ENCODE results near the gene GALNS. TPM values are rescaled to one million over a fixed set of nuclear protein-coding genes. Genes with fewer than 3 reads are reported as not detected.
"Not testable (repeated sequence)": the region's sequence is repeated elsewhere in the genome, so short reads cannot be mapped to it uniquely, and the experiment has no call there.

The GALNS gene
- total RNA-seq, 2 experiments from 2014 or later: 29.4 to 35.7 TPM

DNA sequence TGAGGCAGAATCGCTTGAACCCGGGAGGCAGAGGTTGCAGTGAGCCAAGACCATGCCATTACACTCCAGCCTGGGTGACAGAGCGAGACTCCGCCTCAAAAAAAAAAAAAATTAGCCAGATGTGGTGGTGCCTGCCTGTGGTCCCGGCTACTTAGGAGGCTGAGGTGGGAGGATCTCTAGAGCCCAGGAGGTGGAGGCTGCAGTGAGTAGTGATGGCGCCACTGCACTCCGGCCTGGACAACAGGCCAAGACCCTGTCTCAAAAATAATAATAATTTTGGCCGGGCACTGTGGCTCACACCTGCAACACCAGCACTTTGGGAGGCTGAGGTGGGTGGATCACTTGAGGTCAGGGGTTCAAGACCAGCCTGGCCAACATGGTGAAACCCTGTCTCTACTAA lies 68.0 kb downstream of the GALNS start:
- H3K9me3 Mint-ChIP-seq; H3K36me3 Mint-ChIP-seq (ENCODE audit: low read depth); POLR2A ChIA-PET; H3K4me3 Mint-ChIP-seq; DNase-seq; H3K27me3 Mint-ChIP-seq: not testable (repeated sequence)
- peak overlapping the region; percentile 41 for H3K27ac Mint-ChIP-seq
- H3K4me1 Mint-ChIP-seq: peaks cover 43% of the 10 kb centered on the region
- CTCF ChIA-PET: interaction anchor here (1.0 kb wide), 1 partner anchor 11 kb away, joined by 3 read pairs; no protein-coding TSS in a partner anchor

DNA sequence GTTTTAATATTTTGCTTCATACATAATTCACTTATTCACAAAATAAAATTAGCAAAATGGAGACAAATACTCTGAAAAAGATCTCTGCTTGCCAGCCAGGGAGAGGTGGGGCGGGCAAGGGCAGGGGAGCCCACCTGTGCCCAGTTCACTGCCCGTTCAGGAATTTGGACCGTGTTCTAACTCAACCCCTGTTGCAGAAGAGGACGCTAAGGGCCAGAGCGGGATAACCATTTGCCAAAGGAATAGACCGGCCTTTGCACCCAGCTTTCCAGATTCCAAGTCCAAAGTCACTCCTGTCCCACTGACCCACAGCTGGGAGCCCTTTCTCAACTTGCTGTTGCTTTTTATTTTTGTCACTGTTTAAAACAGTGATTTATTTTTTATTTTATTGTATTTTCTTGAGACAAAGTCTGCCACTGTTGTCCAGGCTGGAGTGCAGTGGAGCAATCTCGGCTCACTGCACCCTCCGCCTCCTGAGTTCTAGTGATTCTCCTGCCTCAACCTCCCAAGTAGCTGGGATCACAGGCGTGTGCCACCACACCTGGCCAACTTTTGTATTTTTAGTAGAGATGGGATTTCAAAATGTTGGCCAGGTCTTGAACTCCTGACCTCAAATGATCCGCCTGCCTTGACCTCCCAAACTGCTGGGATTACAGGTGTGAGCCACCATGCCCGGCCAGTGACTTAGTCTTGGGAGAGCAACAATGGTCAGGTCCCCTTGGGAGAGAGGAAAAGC lies 69.0 kb downstream of the GALNS start:
- no peak for DNase-seq
- H3K4me3 Mint-ChIP-seq: no peak overlapping the region
- ChIA-PET POLR2A (no interaction called here), CTCF (interaction anchor here (1.0 to 2.5 kb wide), 2 partner anchors 50 to 70 kb away, joined by 4 to 11 read pairs; no protein-coding TSS in a partner anchor)
- no peaks in the 10 kb centered on the region for H3K27me3 Mint-ChIP-seq
- peaks cover 43% of the 10 kb centered on the region for H3K4me1 Mint-ChIP-seq
- peaks cover 6% of the 10 kb centered on the region for H3K36me3 Mint-ChIP-seq (ENCODE audit: low read depth)
- H3K27ac Mint-ChIP-seq: peak overlapping the region; percentile 9
- H3K9me3 Mint-ChIP-seq: no peaks in the 10 kb centered on the region

DNA sequence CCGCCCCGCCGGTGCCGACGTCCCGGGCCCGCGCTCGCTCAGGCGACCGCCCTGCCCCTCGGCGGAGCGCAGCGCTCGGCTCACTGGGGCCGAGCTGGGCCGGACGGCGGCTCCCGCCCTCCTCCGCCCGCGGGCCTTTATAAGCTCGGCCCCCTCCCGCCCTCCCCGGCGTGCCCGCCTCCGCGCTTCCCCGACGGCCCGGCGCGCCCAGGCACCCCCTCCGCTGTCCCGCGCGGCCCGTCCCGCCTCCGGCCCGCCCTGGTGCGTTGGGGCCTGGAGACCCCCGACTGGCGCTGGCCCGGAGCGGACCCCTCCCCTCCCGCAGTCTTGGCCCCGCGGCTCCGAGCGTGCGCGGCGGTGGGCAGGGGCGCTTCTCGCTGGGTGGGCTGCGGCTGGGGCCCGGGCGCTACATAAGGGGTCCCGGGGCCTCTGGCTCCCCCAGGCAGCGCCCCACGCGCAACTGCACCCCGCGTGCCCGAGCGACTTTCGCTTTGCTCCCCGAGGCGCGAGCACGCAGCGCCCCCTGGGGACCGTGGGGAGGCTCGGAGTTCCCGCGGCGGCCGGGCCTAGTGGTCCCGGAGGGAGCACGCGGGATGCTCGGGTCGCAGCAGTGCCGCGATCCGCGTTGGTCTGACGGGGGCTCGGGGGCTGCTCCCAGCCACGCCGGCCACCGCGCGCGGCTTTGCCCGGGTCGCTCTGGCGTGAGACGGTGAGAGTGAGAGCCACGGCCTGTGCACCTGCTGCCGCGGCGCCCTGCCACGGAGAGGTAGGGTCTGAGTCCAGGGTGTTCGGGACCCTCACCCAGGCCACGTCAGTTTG lies 71.4 kb downstream of the GALNS start, which contains the start of gene PIEZO1:
Gene PIEZO1, minus strand, starts transcription at position 115 of the 819 bp plus-strand sequence. CDS start 256 bp downstream, outside the sequence.
- Mint-ChIP-seq H3K4me3 (peak within 1 kb of the TSS; percentile 79), H3K9me3 (no peaks in the 10 kb centered on the region), H3K27ac (peak within 1 kb of the TSS; percentile 90), H3K4me1 (peaks cover 48% of the 10 kb centered on the region), H3K27me3 (no peaks in the 10 kb centered on the region), H3K36me3 (ENCODE audit: low read depth) (peaks cover 11% of the 10 kb centered on the region)
- POLR2A ChIA-PET: no interaction called here
- DNase-seq: peak; percentile 81
- CTCF ChIA-PET: interaction anchor here (0.7 to 2.7 kb wide), 6 partner anchors 12 to 70 kb away, joined by 3 to 11 read pairs (median 7); no protein-coding TSS in a partner anchor

DNA sequence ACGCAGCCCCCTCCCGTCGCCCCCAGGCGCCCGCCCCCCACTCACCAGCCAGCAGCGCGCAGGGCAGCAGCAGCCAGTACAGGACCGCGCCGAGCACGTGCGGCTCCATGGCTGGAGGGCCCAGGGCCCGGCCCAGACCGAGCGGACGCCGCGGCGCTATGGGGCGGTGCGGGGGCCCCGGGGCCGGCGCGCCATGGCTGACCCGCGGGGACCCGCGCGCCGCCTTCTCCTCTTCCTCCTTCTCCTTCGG lies 72.0 kb downstream of the GALNS start:
- Mint-ChIP-seq H3K27ac (no peak overlapping the region), H3K27me3 (no peaks in the 10 kb centered on the region), H3K4me3 (peak overlapping the region; percentile 79), H3K4me1 (peaks cover 48% of the 10 kb centered on the region), H3K36me3 (ENCODE audit: low read depth) (peaks cover 13% of the 10 kb centered on the region), H3K9me3 (no peaks in the 10 kb centered on the region)
- DNase-seq: no peak
- ChIA-PET CTCF (interaction anchor here (0.6 to 2.7 kb wide), 7 partner anchors 11 to 76 kb away, joined by 3 to 9 read pairs (median 5); no protein-coding TSS in a partner anchor), POLR2A (no interaction called here)

DNA sequence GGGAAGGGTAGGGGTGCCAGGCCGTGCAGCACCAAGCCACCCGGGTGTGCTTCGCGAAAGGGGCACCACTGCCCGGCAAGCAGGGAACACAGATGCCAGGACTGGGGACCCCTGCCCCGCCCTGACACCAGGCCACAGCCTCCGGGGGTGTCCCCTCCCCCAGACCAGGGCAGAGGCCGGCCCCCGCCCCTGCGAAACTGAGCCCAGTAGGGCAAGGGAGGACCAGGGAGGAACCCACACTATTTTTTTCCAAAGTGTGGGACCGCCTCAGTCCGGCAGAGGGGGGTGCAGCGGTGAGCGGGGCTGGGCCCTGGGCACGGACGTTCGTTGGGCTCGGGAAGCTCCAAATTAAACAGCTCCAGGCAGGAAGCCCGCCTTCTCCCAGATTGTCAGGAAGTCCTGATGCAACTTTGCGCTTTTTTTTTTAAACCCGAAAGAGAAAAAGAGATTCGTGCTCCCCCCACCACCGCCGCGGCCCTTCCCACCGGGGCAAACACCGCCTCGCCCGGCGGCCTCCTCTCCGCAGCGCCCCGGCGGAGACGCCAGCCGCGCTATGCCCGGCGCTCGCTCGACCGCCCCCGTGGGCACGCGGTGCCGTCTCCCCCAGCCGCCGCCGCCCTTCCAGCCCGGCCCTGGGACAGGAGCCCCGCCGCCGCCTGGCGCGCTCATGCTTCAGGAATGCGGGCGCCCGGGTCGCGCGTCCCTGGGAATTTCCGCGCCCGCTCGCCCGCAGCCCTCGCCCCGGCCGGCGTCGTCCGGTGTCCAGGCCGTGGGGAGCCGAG lies 72.5 kb downstream of the GALNS start:
- H3K27ac Mint-ChIP-seq: peak overlapping the region; percentile 90
- CTCF ChIA-PET: interaction anchor here (0.6 to 2.7 kb wide), 11 partner anchors 11 to 180 kb away, joined by 3 to 9 read pairs (median 4); no protein-coding TSS in a partner anchor
- DNase-seq: peak; percentile 36
- POLR2A ChIA-PET: interaction anchor here (0.6 kb wide), 1 partner anchor 1528 kb away, joined by 4 read pairs; no protein-coding TSS in a partner anchor
- peaks cover 48% of the 10 kb centered on the region for H3K4me1 Mint-ChIP-seq
- H3K4me3 Mint-ChIP-seq: peak overlapping the region; percentile 79
- H3K9me3 Mint-ChIP-seq: no peaks in the 10 kb centered on the region
- H3K36me3 Mint-ChIP-seq (ENCODE audit: low read depth): peaks cover 13% of the 10 kb centered on the region
- H3K27me3 Mint-ChIP-seq: no peaks in the 10 kb centered on the region

DNA sequence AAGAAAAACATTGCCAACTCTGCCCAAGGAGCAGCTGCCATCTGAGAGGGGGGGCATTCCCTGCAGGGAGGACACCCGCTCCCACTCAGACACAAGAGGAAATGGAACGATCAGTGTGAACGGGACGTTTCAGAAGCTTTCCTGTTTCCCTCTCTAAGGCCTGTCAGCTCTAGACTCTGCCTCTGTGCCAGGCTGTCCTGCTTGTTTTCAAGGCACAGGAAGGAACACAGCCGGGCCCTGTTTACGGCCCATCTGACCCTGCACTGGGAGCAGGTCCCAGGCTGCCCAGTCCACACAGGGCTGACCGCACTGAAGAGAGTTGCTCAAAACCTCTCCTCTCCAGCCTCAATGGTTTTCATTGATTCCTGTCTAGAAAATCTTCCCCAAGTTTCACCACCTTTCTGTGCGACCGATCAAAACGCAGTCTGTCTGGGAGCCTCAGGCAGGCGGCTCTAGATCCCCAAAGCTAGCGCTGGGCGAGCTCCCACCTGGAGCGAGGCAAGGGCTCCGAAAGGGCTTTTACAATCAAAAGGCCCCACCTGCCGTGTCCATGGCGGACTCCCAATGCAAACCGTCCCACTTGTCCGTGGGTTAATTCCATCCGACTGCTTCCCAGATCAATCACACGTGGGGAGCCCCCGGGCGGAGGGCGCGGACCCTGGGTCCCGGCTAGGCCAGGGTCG lies 73.2 kb downstream of the GALNS start:
- no peaks in the 10 kb centered on the region for H3K27me3 Mint-ChIP-seq
- peaks cover 50% of the 10 kb centered on the region for H3K4me1 Mint-ChIP-seq
- H3K4me3 Mint-ChIP-seq: peak overlapping the region; percentile 79
- H3K27ac Mint-ChIP-seq: peak overlapping the region; percentile 86
- no peak for DNase-seq
- POLR2A ChIA-PET: interaction anchor here (0.6 to 0.9 kb wide), 2 partner anchors 79 to 1527 kb away, joined by 3 to 4 read pairs; no protein-coding TSS in a partner anchor
- CTCF ChIA-PET: interaction anchor here (0.6 to 2.7 kb wide), 11 partner anchors 17 to 181 kb away, joined by 3 to 9 read pairs (median 4); no protein-coding TSS in a partner anchor
- H3K9me3 Mint-ChIP-seq: no peaks in the 10 kb centered on the region
- peaks cover 13% of the 10 kb centered on the region for H3K36me3 Mint-ChIP-seq (ENCODE audit: low read depth)

DNA sequence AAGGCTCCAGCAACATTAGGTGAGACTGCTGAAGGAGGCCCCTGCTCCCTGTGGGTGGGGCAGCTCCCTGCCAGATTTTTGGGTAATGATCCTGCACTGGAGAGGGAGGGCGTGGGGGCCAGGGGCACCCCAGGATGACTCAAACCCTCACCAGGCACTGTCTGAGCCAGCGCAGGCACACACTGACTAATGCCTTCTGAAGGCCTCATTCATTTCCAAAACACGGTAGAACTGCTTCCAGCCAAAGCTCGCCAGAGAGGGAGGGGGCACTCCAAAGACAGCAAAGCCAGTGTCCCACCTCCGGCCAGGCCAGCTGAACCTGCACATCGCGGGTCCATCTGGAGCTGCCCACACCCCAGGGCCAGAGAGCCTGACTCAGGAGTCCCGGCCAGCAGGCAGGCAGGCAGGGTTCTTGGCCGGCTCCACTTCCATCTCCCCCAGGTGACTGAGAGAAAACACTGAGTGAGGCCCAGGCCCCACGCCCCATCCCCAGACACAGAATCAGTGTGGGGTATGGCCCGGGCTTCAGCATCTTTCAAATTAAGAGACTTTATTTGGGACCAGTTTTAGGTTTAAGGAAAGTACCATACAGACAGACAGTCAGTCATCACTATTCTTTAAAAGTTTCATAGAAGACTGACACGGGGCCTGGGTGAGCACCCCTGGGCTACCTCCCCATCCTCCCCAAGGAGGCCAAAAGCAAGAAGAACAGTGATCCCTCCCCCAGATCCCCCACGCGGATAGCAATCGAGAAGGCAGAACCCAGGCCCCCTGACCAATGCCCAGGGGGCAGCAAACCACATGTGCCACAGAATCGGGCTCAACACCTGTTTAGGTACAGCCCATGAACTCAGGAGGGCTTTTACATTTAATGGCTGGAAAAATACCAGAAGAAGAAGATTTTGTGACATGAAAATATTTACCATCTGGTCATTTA lies 74.0 kb downstream of the GALNS start:
- ChIA-PET POLR2A (interaction anchor here (0.9 kb wide), 1 partner anchor 78 kb away, joined by 3 read pairs; no protein-coding TSS in a partner anchor), CTCF (interaction anchor here (0.6 to 2.7 kb wide), 11 partner anchors 16 to 45 kb away, joined by 3 to 23 read pairs (median 5); no protein-coding TSS in a partner anchor)

DNA sequence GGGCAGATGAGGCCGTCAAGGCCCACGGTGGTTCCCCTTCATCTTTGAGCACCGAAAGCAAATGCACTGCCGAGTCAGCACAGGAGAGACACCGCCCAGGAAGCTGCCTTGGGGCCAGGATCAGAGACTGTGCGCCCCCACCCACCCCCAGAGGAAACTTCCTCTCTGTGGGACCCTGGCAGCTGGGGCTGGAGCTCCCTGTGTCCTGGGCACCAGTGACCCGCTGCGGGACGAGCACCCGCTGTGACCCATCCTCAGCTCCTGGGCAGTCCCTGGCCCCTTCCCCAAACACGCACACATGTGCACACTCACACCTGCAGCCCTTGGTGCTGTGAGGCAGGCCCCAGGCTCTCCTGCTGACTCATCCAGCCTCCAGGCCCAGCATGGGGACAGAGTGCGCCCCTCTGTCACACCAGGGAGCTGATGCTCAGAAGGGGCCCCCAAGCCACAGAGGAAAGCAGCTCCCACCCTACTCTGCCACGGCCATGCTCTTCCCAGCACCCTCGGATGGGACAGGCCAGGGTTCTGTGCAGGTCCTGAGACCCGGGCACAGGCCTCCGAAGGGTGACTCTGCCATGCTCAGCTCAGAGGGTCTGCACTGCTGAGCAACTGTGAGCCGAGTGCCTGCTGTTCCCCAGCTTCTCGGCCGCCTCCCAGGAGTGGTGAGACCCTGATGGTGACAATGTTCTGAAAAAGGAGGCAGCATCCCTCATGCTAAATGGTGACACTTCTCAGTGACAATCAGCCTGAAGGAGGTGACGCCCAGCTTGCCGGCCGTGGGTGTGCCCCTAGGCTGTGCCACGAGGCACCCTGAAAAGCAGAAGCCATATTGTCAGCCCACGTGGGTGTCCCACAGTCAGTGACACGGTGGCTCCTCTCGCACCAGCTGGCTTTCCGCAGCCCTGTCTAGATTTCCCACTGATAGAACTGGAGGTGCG lies 75.3 kb downstream of the GALNS start:
- peaks cover 55% of the 10 kb centered on the region for H3K4me1 Mint-ChIP-seq
- H3K4me3 Mint-ChIP-seq: peak overlapping the region; percentile 79
- CTCF ChIA-PET: interaction anchor here (1.1 to 2.5 kb wide), 12 partner anchors 15 to 780 kb away, joined by 3 to 23 read pairs (median 4); no protein-coding TSS in a partner anchor

More for the DNA sequence above, 74.0 kb downstream of the GALNS start:
- no peak for DNase-seq
- Mint-ChIP-seq H3K4me3 (peak overlapping the region; percentile 79), H3K9me3 (no peaks in the 10 kb centered on the region), H3K36me3 (ENCODE audit: low read depth) (peaks cover 16% of the 10 kb centered on the region), H3K4me1 (peaks cover 55% of the 10 kb centered on the region), H3K27me3 (no peaks in the 10 kb centered on the region), H3K27ac (peak overlapping the region; percentile 86)

DNA sequence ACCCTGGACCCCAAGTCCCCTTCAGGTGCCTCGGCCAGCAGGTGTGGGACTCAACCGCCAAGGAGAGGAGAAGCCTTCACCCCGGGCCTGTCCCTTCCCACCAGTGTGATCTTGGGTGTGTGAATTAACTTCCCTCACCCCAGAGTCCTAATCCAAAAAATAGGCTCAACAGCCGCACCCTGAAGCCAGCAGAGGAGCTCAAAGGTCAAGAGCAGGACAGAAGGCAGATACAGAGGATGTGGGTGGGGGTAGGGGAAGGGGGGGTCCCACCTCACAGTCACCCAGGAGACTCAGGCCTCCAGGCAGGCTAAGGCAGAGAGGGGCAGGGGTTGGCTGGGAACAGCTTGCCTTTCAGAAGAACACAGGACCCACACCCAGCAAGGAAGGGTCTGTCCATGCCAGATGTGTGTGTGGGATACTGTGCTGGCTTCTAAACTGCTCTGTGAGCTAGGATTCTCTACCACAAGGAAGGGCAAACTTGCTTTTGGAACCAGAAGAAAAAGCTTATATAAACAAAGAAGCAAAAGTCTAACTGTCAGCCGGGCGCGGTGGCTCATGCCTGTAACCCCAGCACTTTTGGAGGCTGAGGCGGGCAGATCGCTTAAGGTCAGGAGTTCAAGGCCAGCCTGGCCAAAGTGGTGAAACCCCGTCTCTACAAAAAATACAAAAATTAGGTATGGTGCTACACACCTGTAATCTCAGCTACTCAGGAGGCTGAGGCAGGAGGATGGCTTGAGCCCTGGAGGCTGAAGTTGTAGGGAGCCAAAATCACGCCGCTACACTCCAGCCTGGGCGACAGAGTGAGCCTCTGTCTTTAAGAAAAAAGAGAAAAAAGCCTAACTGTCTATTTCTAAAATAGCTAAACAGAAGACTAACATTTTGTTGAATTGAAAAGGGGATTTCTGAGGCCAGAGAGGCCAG lies 76.3 kb downstream of the GALNS start:
- Mint-ChIP-seq H3K4me3 (peak overlapping the region; percentile 79), H3K27me3 (no peaks in the 10 kb centered on the region), H3K27ac (peak overlapping the region; percentile 86), H3K9me3 (no peaks in the 10 kb centered on the region), H3K4me1 (peaks cover 58% of the 10 kb centered on the region), H3K36me3 (ENCODE audit: low read depth) (peaks cover 19% of the 10 kb centered on the region)
- no peak for DNase-seq
- ChIA-PET POLR2A (no interaction called here), CTCF (interaction anchor here (0.8 to 2.5 kb wide), 9 partner anchors 11 to 781 kb away, joined by 3 to 23 read pairs (median 3); no protein-coding TSS in a partner anchor)

More for the DNA sequence above, 75.3 kb downstream of the GALNS start:
- no peaks in the 10 kb centered on the region for H3K27me3 Mint-ChIP-seq
- no peaks in the 10 kb centered on the region for H3K9me3 Mint-ChIP-seq
- H3K27ac Mint-ChIP-seq: peak overlapping the region; percentile 86
- peak; percentile 76 for DNase-seq
- POLR2A ChIA-PET: interaction anchor here (0.9 kb wide), 1 partner anchor 31 kb away, joined by 5 read pairs; no protein-coding TSS in a partner anchor
- H3K36me3 Mint-ChIP-seq (ENCODE audit: low read depth): peaks cover 19% of the 10 kb centered on the region

Measured in activated CD4-positive, alpha-beta T cell treated with anti-CD3 and anti-CD28 coated beads, Interleukin-2, amount 10 ng/mL, durations not matched to agents 7 days and 5 days (primary cell).